MM.1S (cell line): ENCODE results near the gene GALNT7.

Experiments
- CTCF ChIP-seq: fragments of 300-600 bp; sonication (generic); IDR thresholded peaks from 2 replicates; pipeline ENCODE4 v1.5.1; 2016; ENCODE audit warnings: antibody characterized with exemption, low read length, mixed read lengths
- EZH2 ChIP-seq: fragments of 300-600 bp; sonication (generic); optimal IDR thresholded peaks from 2 replicates; pipeline ENCODE3; 2017; ENCODE audit warnings: low read depth, mild to moderate bottlenecking, antibody characterized with exemption, low read length, mixed read lengths
- EZH2phosphoT487 ChIP-seq: fragments of 300-600 bp; sonication (generic); IDR thresholded peaks from 2 replicates; pipeline ENCODE4 v1.6.1; 2018; ENCODE audit warnings: antibody characterized with exemption, low read length

- no peak for TF ChIP-seq CTCF
- TF ChIP-seq EZH2 = no peak
- no peak for TF ChIP-seq EZH2phosphoT487
These were observed 175.3 kb downstream of the GALNT7 start for GRCh38 chr4:173343832-173344397.
